H1 (cell line): Measurements from ENCODE around the gene RCAN2. TPM values are rescaled to one million over a fixed set of nuclear protein-coding genes. Genes with fewer than 3 reads are reported as not detected.

Experiments used
- CTCF ChIA-PET: fragments of 300-600 bp; sonication (Branson Sonifier 250); formaldehyde crosslinking; loops from one replicate; lab custom pipeline; 2021; ENCODE audit not compliant: partially characterized antibody; lab: Charles Lee
- POLR2A ChIA-PET: fragments of 300-600 bp; sonication (Branson Sonifier 250); formaldehyde crosslinking; loops from one replicate; lab custom pipeline; 2021; ENCODE audit warnings: inconsistent platforms; ENCODE audit not compliant: partially characterized antibody; lab: Charles Lee
- DNase-seq, 2 experiments: peaks; one replicate each; pipeline versions ENCODE4 v3.0.0 to v3.0.0-alpha.2; 2010 to 2022; ENCODE audit warnings: low spot score in 2 of 2, low read depth in 1 of 2, mixed read lengths in 1 of 2
- FAIRE-seq: peaks from 2 replicates; lab custom pipeline; 2011; peaks lifted over from hg19 to GRCh38; lab: Jason Lieb, UNC
- H2AFZ ChIP-seq: 2 replicates; pipeline ENCODE4 v1.8.1; 2012; ENCODE audit warnings: low read length, inconsistent platforms
- H2AK5ac ChIP-seq: 2 replicates; pipeline ENCODE4 v1.6.1; 2013; ENCODE audit warnings: low read depth, low read length
- H2BK120ac ChIP-seq: replicated peaks from 2 replicates; pipeline ENCODE3; 2013; ENCODE audit warnings: low read depth, low read length, inconsistent platforms
- H2BK12ac ChIP-seq: 2 replicates; pipeline ENCODE4 v1.6.1; 2013; ENCODE audit warnings: low read depth, low read length
- H2BK15ac ChIP-seq: 2 replicates; pipeline ENCODE4 v1.6.1; 2013; ENCODE audit warnings: low read length
- H2BK20ac ChIP-seq: 2 replicates; pipeline ENCODE4 v1.6.1; 2013; ENCODE audit warnings: low read length
- H2BK5ac ChIP-seq: 2 replicates; pipeline ENCODE4 v1.6.1; 2013; ENCODE audit warnings: low read depth, low read length
- H3K14ac ChIP-seq: 2 replicates; pipeline ENCODE4 v1.6.1; 2013; ENCODE audit warnings: inconsistent platforms; ENCODE audit not compliant: insufficient read length
- H3K18ac ChIP-seq: 2 replicates; pipeline ENCODE4 v1.6.1; 2013; ENCODE audit warnings: low read length; ENCODE audit errors: extremely low read depth
- H3K23ac ChIP-seq: 2 replicates; pipeline ENCODE4 v1.6.1; 2013; ENCODE audit warnings: inconsistent platforms; ENCODE audit not compliant: insufficient read length
- H3K23me2 ChIP-seq: 2 replicates; pipeline ENCODE4 v1.6.1; 2013; ENCODE audit warnings: low read depth, low read length
- H3K27ac ChIP-seq: 2 replicates; pipeline ENCODE4 v1.6.1; 2011; ENCODE audit warnings: low read depth, low read length, inconsistent platforms
- H3K27me3 ChIP-seq, 4 experiments: replicated peaks in 1 of 4; 1 replicate in 1 of 4; 2 replicates in 3 of 4; pipeline versions ENCODE4 v1.6.1 to v1.8.1; 2011 to 2013; ENCODE audit warnings: low read length in 3 of 4, mild to moderate bottlenecking in 3 of 4, inconsistent platforms in 2 of 4, mixed read lengths in 2 of 4, moderate library complexity in 1 of 4; ENCODE audit not compliant: control insufficient read depth in 3 of 4, insufficient read depth in 3 of 4; ENCODE audit errors: extremely low read depth in 1 of 4
- H3K36me3 ChIP-seq, 4 experiments: 2 replicates each; pipeline versions ENCODE4 v1.6.1 to v1.8.1; 2011 to 2013; ENCODE audit warnings: mild to moderate bottlenecking in 4 of 4, low read length in 3 of 4, moderate library complexity in 2 of 4, control low read depth in 1 of 4, inconsistent platforms in 1 of 4; ENCODE audit not compliant: insufficient read depth in 4 of 4, control insufficient read depth in 2 of 4
- H3K4ac ChIP-seq: replicated peaks from 2 replicates; pipeline ENCODE3; 2013; ENCODE audit warnings: low read length, low read depth, mixed read lengths, inconsistent platforms; ENCODE audit not compliant: insufficient read length
- H3K4me1 ChIP-seq, 4 experiments: replicated peaks in 1 of 4; 1 replicate in 1 of 4; 2 replicates in 3 of 4; pipeline versions ENCODE4 v1.6.1 to v1.8.1; 2011 to 2013; ENCODE audit warnings: low read length in 3 of 4, inconsistent platforms in 2 of 4, mixed read lengths in 1 of 4; ENCODE audit not compliant: insufficient read depth in 4 of 4, control insufficient read depth in 3 of 4
- H3K4me2 ChIP-seq, 2 experiments: 2 replicates each; pipeline versions ENCODE4 v1.6.1 to v1.8.1; 2011 to 2013; ENCODE audit warnings: low read depth in 2 of 2, low read length in 2 of 2, control low read depth in 1 of 2, inconsistent platforms in 1 of 2, mild to moderate bottlenecking in 1 of 2; ENCODE audit not compliant: insufficient read depth in 1 of 2
- H3K4me3 ChIP-seq, 4 experiments: fragments of 200-600, 300-600 bp in 1 of 4; sonication (generic), shearing (Covaris generic), sonication (Bioruptor Twin) in 1 of 4; 2 replicates each; pipeline versions ENCODE4 v1.5.1 to v1.8.1; 2011 to 2016; ENCODE audit warnings: low read length in 4 of 4, low read depth in 3 of 4, control low read depth in 2 of 4, inconsistent platforms in 2 of 4, mild to moderate bottlenecking in 2 of 4, mixed read lengths in 1 of 4, moderate library complexity in 1 of 4; ENCODE audit not compliant: insufficient read depth in 2 of 4; ENCODE audit errors: extremely low read depth in 1 of 4
- H3K56ac ChIP-seq: replicated peaks from 2 replicates; pipeline ENCODE3; 2013; ENCODE audit warnings: low read depth, mild to moderate bottlenecking, mixed read lengths, low read length, inconsistent platforms; ENCODE audit not compliant: insufficient read length
- H3K79me1 ChIP-seq: 2 replicates; pipeline ENCODE4 v1.6.1; 2013; ENCODE audit warnings: low read depth, low read length, control low read depth
- H3K79me2 ChIP-seq, 2 experiments: 2 replicates each; pipeline versions ENCODE4 v1.6.1 to v1.8.1; 2012 to 2013; ENCODE audit warnings: low read length in 2 of 2, mild to moderate bottlenecking in 2 of 2, inconsistent platforms in 1 of 2; ENCODE audit not compliant: insufficient read depth in 2 of 2, control insufficient read depth in 1 of 2
- H3K9ac ChIP-seq, 4 experiments: replicated peaks in 1 of 4; 1 replicate in 1 of 4; 2 replicates in 3 of 4; pipeline versions ENCODE4 v1.6.1 to v1.8.1; 2011 to 2013; ENCODE audit warnings: low read depth in 3 of 4, low read length in 3 of 4, control low read depth in 2 of 4, mild to moderate bottlenecking in 2 of 4, moderate library complexity in 2 of 4, inconsistent platforms in 1 of 4; ENCODE audit errors: extremely low read depth in 1 of 4
- H3K9me3 ChIP-seq, 2 experiments: 2 replicates each; pipeline versions ENCODE4 v1.6.1 to v1.8.1; 2012 to 2013; ENCODE audit warnings: mild to moderate bottlenecking in 2 of 2, moderate library complexity in 2 of 2, control low read depth in 1 of 2, inconsistent platforms in 1 of 2, low read depth in 1 of 2, low read length in 1 of 2, mixed read lengths in 1 of 2; ENCODE audit not compliant: insufficient read depth in 2 of 2
- H4K20me1 ChIP-seq, 2 experiments: replicated peaks in 1 of 2; 2 replicates each; pipeline versions ENCODE3 to v1.8.1; 2011 to 2013; ENCODE audit warnings: inconsistent platforms in 2 of 2, low read length in 2 of 2, mild to moderate bottlenecking in 1 of 2; ENCODE audit not compliant: insufficient read depth in 2 of 2, control insufficient read depth in 1 of 2
- H4K5ac ChIP-seq: 2 replicates; pipeline ENCODE4 v1.6.1; 2013; ENCODE audit warnings: low read length, low read depth, mixed read lengths, inconsistent platforms; ENCODE audit not compliant: insufficient read length
- H4K8ac ChIP-seq: 2 replicates; pipeline ENCODE4 v1.8.0; 2013; ENCODE audit warnings: mild to moderate bottlenecking, moderate library complexity, low read length, inconsistent platforms; ENCODE audit not compliant: insufficient read depth; ENCODE audit errors: extremely low read depth
- H4K91ac ChIP-seq: replicated peaks from 2 replicates; pipeline ENCODE3; 2013; ENCODE audit warnings: low read length, mixed read lengths, inconsistent platforms; ENCODE audit not compliant: insufficient read length
- EP300 ChIP-seq, 2 experiments: IDR thresholded peaks; 1 replicate in 1 of 2; 2 replicates in 1 of 2; pipeline ENCODE4 v1.6.1; 2011 to 2012; ENCODE audit warnings: low read depth in 2 of 2, low read length in 2 of 2, mild to moderate bottlenecking in 2 of 2, borderline replicate concordance in 1 of 2, inconsistent platforms in 1 of 2, moderate library complexity in 1 of 2
- EZH2 ChIP-seq: fragments of 200-600 bp; sonication (generic); IDR thresholded peaks from 2 replicates; pipeline ENCODE4 v1.7.1; 2012; ENCODE audit warnings: low read depth, mild to moderate bottlenecking, moderate library complexity, low read length, inconsistent platforms; ENCODE audit not compliant: severe bottlenecking
- HDAC2 ChIP-seq, 2 experiments: fragments of 300-600 bp in 1 of 2; sonication (generic) in 1 of 2; IDR thresholded peaks; 2 replicates each; pipeline ENCODE4 v1.6.1; 2011 to 2012; ENCODE audit warnings: low read depth in 2 of 2, low read length in 2 of 2, mild to moderate bottlenecking in 2 of 2, moderate library complexity in 2 of 2, borderline replicate concordance in 1 of 2, inconsistent platforms in 1 of 2
- NANOG ChIP-seq: IDR thresholded peaks from 2 replicates; pipeline ENCODE4 v1.6.1; 2011; ENCODE audit warnings: low read length, low read depth, mild to moderate bottlenecking, inconsistent platforms; ENCODE audit not compliant: insufficient read depth, poor library complexity, severe bottlenecking
- POLR2A ChIP-seq, 2 experiments: IDR thresholded peaks; 1 replicate in 1 of 2; 2 replicates in 1 of 2; pipeline ENCODE4 v1.6.1; 2011; ENCODE audit warnings: low read depth in 2 of 2, low read length in 2 of 2, mild to moderate bottlenecking in 2 of 2; ENCODE audit errors: control extremely low read depth in 1 of 2
- RBBP5 ChIP-seq: IDR thresholded peaks from 2 replicates; pipeline ENCODE4 v1.7.1; 2012; ENCODE audit warnings: low read depth, mild to moderate bottlenecking, inconsistent platforms, low read length, moderate library complexity, borderline replicate concordance
- SP4 ChIP-seq: IDR thresholded peaks from 2 replicates; pipeline ENCODE4 v1.6.1; 2012; ENCODE audit warnings: low read length, inconsistent platforms
- SRF ChIP-seq: IDR thresholded peaks from 2 replicates; pipeline ENCODE4 v1.6.1; 2011; ENCODE audit warnings: mild to moderate bottlenecking, low read depth, low read length, moderate library complexity
- SUZ12 ChIP-seq: fragments of 200-600 bp; sonication (generic); IDR thresholded peaks from 2 replicates; pipeline ENCODE4 v1.6.1; 2012; ENCODE audit warnings: mild to moderate bottlenecking, inconsistent platforms, low read length, moderate library complexity, mixed read lengths
- whole genome bisulfite sequencing, 2 experiments: shearing (Covaris generic) in 1 of 2; methylation state at CpG; one replicate each; pipeline versions ENCODE4 v1.1.6 to v1.1.7; 2013 to 2015; ENCODE audit warnings: low lambda C conversion rate in 2 of 2, mixed read lengths in 2 of 2, inconsistent platforms in 1 of 2, low coverage in 1 of 2, missing lambda C conversion rate in 1 of 2; ENCODE audit not compliant: insufficient replicate concordance in 2 of 2, insufficient coverage in 1 of 2, insufficient read length in 1 of 2; ENCODE audit errors: extremely low coverage in 1 of 2, missing lambda C conversion rate in 1 of 2; 5-methylcytosine and 5-hydroxymethylcytosine counted together
- polyA plus RNA-seq, 7 experiments: library from polyadenylated mRNA; depleted of rRNA in 3 of 7; stranded (reverse) in 5 of 7; unstranded in 2 of 7; fragments of >200 nt in 5 of 7; fragments of 200-250 nt in 2 of 7; gene quantifications; 1 replicate in 5 of 7; 2 replicates in 1 of 7; 4 replicates in 1 of 7; pipeline versions ENCODE4 v1.2.1 to v1.2.3, GENCODE V29; 2011 to 2013; ENCODE audit warnings: missing spikeins in 2 of 7, mixed read lengths in 2 of 7
- total RNA-seq: library from RNA; stranded (reverse); fragmentation: NEBNext Ultra II Directional; extraction: Animal tissue kit (Norgen Biotek cat#: 25700); gene quantifications from 2 replicates; pipeline ENCODE4 v1.2.1, GENCODE V29; 2021

RCAN2 gene
- total and polyA plus RNA-seq, 2 of the 8 experiments (the other 6 are each of a cell fraction or from before 2014, with no cell fraction given): 5.0 to 8.5 TPM

- no peak overlapping the region for H2AFZ ChIP-seq
- 86% methylated on average over 4 of the region's 4 CpGs; no CpG with 5 or more reads in 1 of the 2 experiments for WGBS, 2 experiments
- no peak overlapping the region for H3K23ac ChIP-seq
- H3K4me2 ChIP-seq: no peak overlapping the region
- no peak overlapping the region for H3K14ac ChIP-seq
- no peak overlapping the region for H3K4ac ChIP-seq
- H4K20me1 ChIP-seq: no peaks in the 10 kb centered on the region
- H3K9me3 ChIP-seq: no peaks in the 10 kb centered on the region
- no peak overlapping the region for H2BK15ac ChIP-seq
- H3K56ac ChIP-seq: no peak overlapping the region
- H3K36me3 ChIP-seq: no peaks in the 10 kb centered on the region
- no peak overlapping the region for H2BK5ac ChIP-seq
- no peak overlapping the region for H3K4me3 ChIP-seq
- H2AK5ac ChIP-seq: no peak overlapping the region
- H4K8ac ChIP-seq: no peak overlapping the region
- H4K91ac ChIP-seq: no peak overlapping the region
- CTCF ChIA-PET: no interaction called here
- no peaks in the 10 kb centered on the region for H3K79me1 ChIP-seq
- H3K27ac ChIP-seq: no peak overlapping the region
- TF ChIP-seq SUZ12 (no peak), EZH2 (no peak), POLR2A (IDR thresholded peaks at IDR 0.05; ENCODE audit: control extremely low read depth in 1 of 2, low read depth in 2 of 2, low read length in 2 of 2) (no peak), SP4 (no peak), HDAC2 (IDR thresholded peaks at IDR 0.05; ENCODE audit: borderline replicate concordance in 1 of 2, low read depth in 2 of 2, low read length in 2 of 2) (no peak), NANOG (no peak), EP300 (IDR thresholded peaks at IDR 0.05; ENCODE audit: borderline replicate concordance in 1 of 2, low read depth in 2 of 2, low read length in 2 of 2) (no peak), SRF (no peak), RBBP5 (no peak)
- H3K27me3 ChIP-seq: no peaks in the 10 kb centered on the region
- FAIRE-seq (no peak), DNase-seq (no peak)
- no peak overlapping the region for H3K9ac ChIP-seq
- H3K18ac ChIP-seq: no peak overlapping the region
- H3K23me2 ChIP-seq: no peaks in the 10 kb centered on the region
- no peaks in the 10 kb centered on the region for H3K4me1 ChIP-seq
- no peaks in the 10 kb centered on the region for H3K79me2 ChIP-seq
- POLR2A ChIA-PET: interaction anchor here (1.4 kb wide), 1 partner anchor 10 kb away, joined by 3 read pairs; no protein-coding TSS in a partner anchor
- no peak overlapping the region for H4K5ac ChIP-seq
- no peak overlapping the region for H2BK12ac ChIP-seq
- H2BK120ac ChIP-seq: no peak overlapping the region
- no peak overlapping the region for H2BK20ac ChIP-seq
Measured at GRCh38 chr6:46271107-46271506, 220.1 kb downstream of the RCAN2 start.
